Prostate gland (tissue), 2 donors: ENCODE measurements around the gene SLC2A8. TPM values are rescaled to one million over a fixed set of nuclear protein-coding genes. Genes with fewer than 3 reads are reported as not detected.

Experiments used
- DNase-seq: peaks from one replicate; pipeline ENCODE4 v3.0.0-alpha.2; 2019; ENCODE audit warnings: low spot score
- H3K27ac ChIP-seq, 2 donors: fragments of 200-600 bp; sonication (generic); 2 replicates each; pipeline ENCODE4 v1.5.1; 2017 to 2019
- H3K27me3 ChIP-seq: fragments of 200-600 bp; sonication (generic); replicated peaks from 2 replicates; pipeline ENCODE4 v1.5.1; 2019; ENCODE audit not compliant: insufficient read depth
- H3K36me3 ChIP-seq, 2 donors: fragments of 200-600 bp; sonication (generic); 1 replicate in 1 of 2; 2 replicates in 1 of 2; pipeline versions ENCODE4 v1.5.1 to v1.8.1; 2017 to 2019
- H3K4me1 ChIP-seq: fragments of 200-600 bp; sonication (generic); replicated peaks from 2 replicates; pipeline ENCODE4 v1.5.1; 2019
- H3K4me3 ChIP-seq, 2 donors: fragments of 200-600 bp; sonication (generic); 2 replicates each; pipeline ENCODE4 v1.5.1; 2017 to 2019
- H3K9me3 ChIP-seq: fragments of 200-600 bp; sonication (generic); 2 replicates; pipeline ENCODE4 v1.5.1; 2017
- POLR2A ChIP-seq: fragments of 450-650 bp; IDR thresholded peaks from one replicate; pipeline ENCODE4 v1.6.1; 2016; ENCODE audit warnings: antibody characterized with exemption, mild to moderate bottlenecking
- POLR2AphosphoS5 ChIP-seq: sonication (generic); formaldehyde crosslinking; IDR thresholded peaks from one replicate; pipeline ENCODE4 v1.6.1; 2017; ENCODE audit warnings: antibody characterized with exemption
- WGBS: methylation state at CpG from one replicate; pipeline ENCODE4 v1.1.5; 2018; 5-methylcytosine and 5-hydroxymethylcytosine counted together
- intact Hi-C: fragments of 100-400 bp; cut with DNase I; formaldehyde crosslinking; loops from one replicate; pipeline ENCODE4 v1.14.2; 2022
- total RNA-seq, 2 donors: library from RNA; depleted of rRNA; stranded (reverse); fragments of >200 nt; gene quantifications; one replicate each; pipeline ENCODE4 v1.1.0, GENCODE V29; 2016
- TF ChIP-seq, protein P1 (sequence below), 4 experiments: fragments of 200-600 bp in 2 of 4; fragments of 450-650 bp in 2 of 4; sonication (generic) in 2 of 4; IDR thresholded peaks; 1 replicate in 3 of 4; 2 replicates in 1 of 4; pipeline ENCODE4 v1.5.1; 2016 to 2019; ENCODE audit warnings: antibody characterized with exemption in 4 of 4, mild to moderate bottlenecking in 2 of 4, moderate library complexity in 2 of 4

SLC2A8 gene
- total RNA-seq, 2 donors from 2014 or later: 29.3 to 69.3 TPM

DNA sequence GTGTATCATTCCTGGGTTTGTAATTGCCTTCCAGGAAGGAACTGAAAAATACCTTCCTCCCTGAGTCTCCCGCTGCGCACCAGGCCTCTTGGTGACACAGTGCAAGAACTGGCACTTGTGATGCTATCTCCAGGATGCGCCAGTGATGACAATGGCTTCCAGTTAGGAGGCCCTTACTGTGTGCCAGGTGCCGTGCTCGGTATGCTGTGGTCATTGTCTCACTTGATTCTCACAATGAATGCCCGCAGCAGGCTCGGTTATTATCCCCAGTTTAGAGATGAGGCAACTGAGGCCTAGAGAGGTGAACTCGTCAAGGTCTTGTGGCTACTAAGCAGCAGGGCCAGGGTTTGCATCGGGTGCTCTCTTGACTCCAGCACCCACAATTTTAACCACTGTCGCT is 31.5 kb upstream of the SLC2A8 start:
- DNase-seq: no peak
- intact Hi-C loops: no loop called here
- TF ChIP-seq POLR2AphosphoS5: no peak
- no peak for TF ChIP-seq POLR2A
- TF ChIP-seq, protein P1, sequence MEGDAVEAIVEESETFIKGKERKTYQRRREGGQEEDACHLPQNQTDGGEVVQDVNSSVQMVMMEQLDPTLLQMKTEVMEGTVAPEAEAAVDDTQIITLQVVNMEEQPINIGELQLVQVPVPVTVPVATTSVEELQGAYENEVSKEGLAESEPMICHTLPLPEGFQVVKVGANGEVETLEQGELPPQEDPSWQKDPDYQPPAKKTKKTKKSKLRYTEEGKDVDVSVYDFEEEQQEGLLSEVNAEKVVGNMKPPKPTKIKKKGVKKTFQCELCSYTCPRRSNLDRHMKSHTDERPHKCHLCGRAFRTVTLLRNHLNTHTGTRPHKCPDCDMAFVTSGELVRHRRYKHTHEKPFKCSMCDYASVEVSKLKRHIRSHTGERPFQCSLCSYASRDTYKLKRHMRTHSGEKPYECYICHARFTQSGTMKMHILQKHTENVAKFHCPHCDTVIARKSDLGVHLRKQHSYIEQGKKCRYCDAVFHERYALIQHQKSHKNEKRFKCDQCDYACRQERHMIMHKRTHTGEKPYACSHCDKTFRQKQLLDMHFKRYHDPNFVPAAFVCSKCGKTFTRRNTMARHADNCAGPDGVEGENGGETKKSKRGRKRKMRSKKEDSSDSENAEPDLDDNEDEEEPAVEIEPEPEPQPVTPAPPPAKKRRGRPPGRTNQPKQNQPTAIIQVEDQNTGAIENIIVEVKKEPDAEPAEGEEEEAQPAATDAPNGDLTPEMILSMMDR (IDR thresholded peaks at IDR 0.05): no peak
- Histone ChIP-seq H3K4me3 (no peak overlapping the region), H3K27me3 (no peaks in the 10 kb centered on the region), H3K4me1 (no peaks in the 10 kb centered on the region), H3K27ac (no peak overlapping the region), H3K9me3 (no peaks in the 10 kb centered on the region), H3K36me3 (no peaks in the 10 kb centered on the region)
- WGBS: 91% methylated on average over 10 of the region's 10 CpGs

DNA sequence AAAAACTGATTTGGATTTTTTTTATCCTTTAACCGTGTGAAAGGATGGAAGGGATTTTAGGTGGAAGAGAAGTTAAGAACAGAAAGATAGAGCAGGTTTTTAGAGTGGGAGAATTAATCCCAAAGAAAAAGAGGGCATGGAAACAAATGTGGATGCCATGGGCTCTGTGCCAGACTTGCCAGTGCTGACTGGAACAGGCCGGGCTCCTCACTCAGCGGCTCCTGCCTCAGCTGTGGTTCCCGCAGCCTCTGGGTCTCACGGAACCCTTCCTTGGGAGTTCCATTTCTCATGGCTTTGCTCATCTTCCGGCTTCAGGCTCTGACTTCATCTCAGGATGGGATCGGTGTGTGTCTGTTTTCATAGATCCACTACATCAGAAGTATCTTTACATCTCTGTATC is 30.4 kb upstream of the SLC2A8 start:
- Histone ChIP-seq H3K36me3 (no peaks in the 10 kb centered on the region), H3K4me3 (no peak overlapping the region), H3K9me3 (no peaks in the 10 kb centered on the region), H3K27me3 (no peaks in the 10 kb centered on the region), H3K27ac (no peak overlapping the region), H3K4me1 (no peaks in the 10 kb centered on the region)
- intact Hi-C loops: no loop called here
- 69% methylated on average over 7 of the region's 7 CpGs for WGBS
- no peak for DNase-seq
- TF ChIP-seq POLR2A: no peak
- TF ChIP-seq POLR2AphosphoS5: no peak

DNA sequence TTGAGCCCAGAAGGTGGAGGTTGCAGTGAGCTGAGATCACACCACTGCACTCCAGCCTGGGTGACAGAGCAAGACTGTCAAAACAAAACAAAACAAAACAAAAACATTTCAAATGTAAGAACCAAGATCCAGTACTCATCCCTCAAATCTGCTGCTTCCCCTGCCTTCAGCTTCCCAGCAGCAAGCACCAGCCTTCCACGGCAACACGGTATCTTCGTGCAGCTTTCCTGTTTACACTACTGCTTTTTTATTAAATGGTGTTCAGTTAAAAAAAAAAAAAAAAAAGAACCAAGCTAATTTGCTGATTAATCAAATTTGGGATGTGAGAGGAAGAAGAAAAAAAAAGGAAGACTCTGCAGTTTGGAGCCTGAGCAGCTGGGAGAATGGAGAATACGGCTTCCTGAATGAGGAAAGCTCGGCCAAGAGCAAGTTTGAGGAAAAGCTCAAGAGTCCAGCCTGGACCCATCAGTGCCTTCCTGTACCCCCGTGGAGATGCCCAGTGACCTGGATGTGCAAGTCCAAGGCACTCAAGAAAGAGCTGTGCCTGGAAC is 28.0 kb upstream of the SLC2A8 start:
- H3K36me3 ChIP-seq: no peaks in the 10 kb centered on the region
- H3K27ac ChIP-seq: no peak overlapping the region
- H3K9me3 ChIP-seq: no peaks in the 10 kb centered on the region
- 65% methylated on average over 6 of the region's 6 CpGs for WGBS
- no peak overlapping the region for H3K4me3 ChIP-seq
- no peaks in the 10 kb centered on the region for H3K4me1 ChIP-seq
- intact Hi-C loops: no loop called here
- DNase-seq: no peak
- TF ChIP-seq POLR2A: no peak
- no peak for TF ChIP-seq POLR2AphosphoS5
- TF ChIP-seq, protein P1 (IDR thresholded peaks at IDR 0.05): no peak
- no peaks in the 10 kb centered on the region for H3K27me3 ChIP-seq

DNA sequence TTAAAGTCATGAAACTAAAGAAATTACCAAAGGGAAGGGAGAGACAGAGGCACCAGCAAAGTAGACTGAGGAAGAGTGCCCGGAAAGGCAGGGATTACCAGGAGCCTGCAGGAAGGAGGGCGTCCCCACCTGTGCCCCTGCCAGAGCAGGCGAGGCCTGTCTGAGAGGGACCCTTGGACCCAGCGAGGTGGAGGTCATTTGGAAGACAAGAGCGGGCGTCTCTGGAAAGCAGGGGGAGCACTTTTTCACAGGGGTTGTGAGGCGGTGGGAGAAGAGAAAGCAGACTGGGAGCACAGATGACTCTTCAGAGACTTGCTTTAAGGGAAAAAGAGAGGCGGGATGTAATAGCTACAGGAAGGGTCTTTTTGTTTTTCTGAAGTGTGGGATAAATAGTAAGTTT is 27.5 kb upstream of the SLC2A8 start:
- intact Hi-C loops: no loop called here
- Histone ChIP-seq H3K4me3 (no peak overlapping the region), H3K27ac (no peak overlapping the region), H3K4me1 (no peaks in the 10 kb centered on the region), H3K36me3 (no peaks in the 10 kb centered on the region), H3K27me3 (no peaks in the 10 kb centered on the region), H3K9me3 (no peaks in the 10 kb centered on the region)
- TF ChIP-seq POLR2AphosphoS5 (no peak), POLR2A (no peak)
- TF ChIP-seq, protein P1 (IDR thresholded peaks at IDR 0.05): no peak
- DNase-seq: no peak
- WGBS: 95% methylated on average over 8 of the region's 8 CpGs

DNA sequence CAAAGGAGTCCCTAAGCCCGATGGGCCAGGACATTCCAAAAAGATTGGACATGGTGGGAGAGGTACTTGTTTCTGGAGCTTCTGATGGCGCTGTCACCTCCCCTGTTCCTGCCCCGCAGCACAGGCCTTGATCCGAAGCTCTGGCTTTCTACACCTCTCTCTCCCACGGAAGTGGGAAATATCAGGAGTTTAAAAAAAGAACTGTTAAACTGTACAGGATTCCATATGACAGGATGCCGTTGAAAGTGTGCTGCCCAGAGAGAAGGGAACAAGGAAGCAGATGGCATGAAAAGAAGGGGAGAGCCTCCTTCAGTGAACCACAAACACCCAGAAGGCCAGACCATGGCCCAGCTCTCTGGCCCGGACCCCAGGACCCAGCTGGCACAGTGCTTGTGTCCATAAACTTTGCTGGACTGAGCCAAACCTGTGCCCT is 26.8 kb upstream of the SLC2A8 start:
- no peak overlapping the region for H3K4me3 ChIP-seq
- intact Hi-C loops: no loop called here

More for the DNA sequence above, 26.8 kb upstream of the SLC2A8 start:
- WGBS: 75% methylated on average over 7 of the region's 7 CpGs
- no peaks in the 10 kb centered on the region for H3K36me3 ChIP-seq
- no peak for DNase-seq
- TF ChIP-seq, protein P1 (IDR thresholded peaks at IDR 0.05): no peak
- TF ChIP-seq POLR2A (no peak), POLR2AphosphoS5 (no peak)
- no peaks in the 10 kb centered on the region for H3K9me3 ChIP-seq
- no peaks in the 10 kb centered on the region for H3K27me3 ChIP-seq
- H3K4me1 ChIP-seq: no peaks in the 10 kb centered on the region
- H3K27ac ChIP-seq: no peak overlapping the region
